Non-pigmented ciliary epithelial cell (primary cell): Measurements from ENCODE around the gene RYR1.
"Not testable (repeated sequence)": the region's sequence is repeated elsewhere in the genome, so short reads cannot be mapped to it uniquely, and the experiment has no call there.

Source experiments
- DNase-seq: peaks from one replicate; pipeline ENCODE4 v3.0.0-alpha.2; 2010; ENCODE audit warnings: low read depth

The RYR1 gene

DNA sequence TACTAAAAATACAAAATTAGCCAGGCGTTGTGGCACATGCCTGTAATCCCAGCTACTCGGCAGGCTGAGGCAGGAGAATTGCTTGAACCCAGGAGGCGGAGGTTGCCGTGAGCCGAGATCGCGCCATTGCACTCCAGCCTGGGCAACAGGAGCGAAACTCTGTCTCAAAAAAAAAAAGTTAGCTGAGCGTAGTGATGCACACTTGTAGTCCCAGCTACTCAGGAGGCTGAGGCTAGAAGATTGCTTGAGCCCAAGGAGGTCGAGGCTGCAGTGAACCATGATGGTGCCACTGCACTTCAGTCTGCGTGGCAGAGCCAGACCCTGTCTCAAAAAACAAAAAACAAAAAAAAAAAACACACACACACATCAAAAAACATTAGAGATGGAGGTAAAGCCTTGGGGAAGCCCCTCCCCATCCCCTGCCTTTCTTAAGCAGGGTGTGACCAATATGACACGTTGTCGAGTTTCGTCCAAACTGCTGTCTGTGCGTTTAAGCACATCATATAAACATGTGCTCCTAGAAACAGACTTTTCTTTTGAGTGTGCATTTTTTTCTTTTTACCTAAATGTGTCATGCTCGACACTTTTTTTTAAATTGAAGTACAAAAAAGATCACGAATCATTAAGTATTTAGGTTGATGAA lies 6.3 kb upstream of the RYR1 start:
- not testable (repeated sequence) for DNase-seq

- DNase-seq: no peak
Measured at GRCh38 chr19:38429055-38429810, 4.3 kb upstream of the RYR1 start.

DNA sequence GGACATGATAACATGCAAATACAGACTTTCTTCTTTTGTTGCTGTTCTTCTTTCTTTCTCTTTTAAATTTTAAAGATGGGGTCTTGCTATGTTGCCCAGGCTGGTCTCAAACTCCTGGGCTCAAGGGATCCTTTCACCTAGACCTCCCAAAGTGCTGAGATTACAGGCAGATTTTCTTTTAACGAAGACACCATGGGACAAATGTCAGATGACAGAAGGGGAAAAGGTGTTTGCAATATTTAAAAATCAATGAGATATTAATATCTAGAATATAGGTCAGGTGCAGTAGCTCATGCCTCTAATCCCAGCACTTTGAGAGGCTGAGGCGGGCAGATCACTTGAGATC lies 3.7 kb upstream of the RYR1 start:
- no peak for DNase-seq

DNA sequence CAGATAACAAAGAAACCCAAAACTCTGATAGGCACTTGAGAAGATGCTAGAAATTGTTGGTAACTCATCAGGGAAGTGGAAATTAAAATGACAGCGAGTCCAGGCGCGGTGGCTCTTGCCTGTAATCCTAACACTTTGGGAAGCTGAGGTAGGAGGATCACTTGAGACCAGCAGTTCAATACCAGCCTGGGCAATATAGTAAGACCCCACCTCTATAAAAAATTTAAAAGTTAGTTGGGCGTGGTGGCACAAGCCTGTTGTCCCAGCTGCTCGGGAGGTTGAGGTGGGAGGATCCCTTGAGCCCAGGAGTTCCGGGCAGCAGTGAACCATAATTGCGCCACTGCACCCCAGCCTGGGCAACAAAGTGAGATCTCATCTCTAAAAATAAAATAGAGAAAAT lies 2.6 kb upstream of the RYR1 start:
- no peak for DNase-seq

- DNase-seq: no peak
Measured at GRCh38 chr19:38434549-38435051, 1.1 kb downstream of the RYR1 start.

DNA sequence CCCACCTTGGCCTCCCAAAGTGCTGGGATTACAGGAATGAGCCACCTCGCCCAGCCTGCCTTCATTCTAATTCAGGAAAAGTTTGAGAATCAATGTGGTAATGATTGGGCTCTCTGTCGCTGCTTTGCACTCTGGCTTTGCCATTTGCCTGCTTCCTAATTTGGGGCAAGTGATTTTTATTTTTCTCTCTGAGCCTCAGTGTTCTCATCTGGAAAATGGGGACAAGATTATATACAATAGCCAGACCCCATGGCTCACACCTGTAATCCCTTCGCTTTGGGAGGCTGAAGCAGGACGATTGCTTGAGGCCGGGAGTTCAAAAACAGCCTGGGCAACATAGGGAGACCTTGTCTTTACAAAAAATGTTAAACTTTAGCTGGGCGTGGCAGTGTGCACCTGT lies 3.8 kb downstream of the RYR1 start:
- DNase-seq: no peak

GRCh38 chr19:38437917-38438316 lies 4.4 kb downstream of the RYR1 start:
- no peak for DNase-seq

- DNase-seq: no peak
Measured at GRCh38 chr19:38440592-38440991, 7.1 kb downstream of the RYR1 start.

GRCh38 chr19:38441657-38442348 lies 8.3 kb downstream of the RYR1 start:
- DNase-seq: no peak

- DNase-seq: no peak
Measured at GRCh38 chr19:38442736-38443135, 9.2 kb downstream of the RYR1 start.

- no peak for DNase-seq
Measured at GRCh38 chr19:38443458-38443999, 10.0 kb downstream of the RYR1 start.

- DNase-seq: no peak
Measured at GRCh38 chr19:38444026-38444425, 10.5 kb downstream of the RYR1 start.

DNA sequence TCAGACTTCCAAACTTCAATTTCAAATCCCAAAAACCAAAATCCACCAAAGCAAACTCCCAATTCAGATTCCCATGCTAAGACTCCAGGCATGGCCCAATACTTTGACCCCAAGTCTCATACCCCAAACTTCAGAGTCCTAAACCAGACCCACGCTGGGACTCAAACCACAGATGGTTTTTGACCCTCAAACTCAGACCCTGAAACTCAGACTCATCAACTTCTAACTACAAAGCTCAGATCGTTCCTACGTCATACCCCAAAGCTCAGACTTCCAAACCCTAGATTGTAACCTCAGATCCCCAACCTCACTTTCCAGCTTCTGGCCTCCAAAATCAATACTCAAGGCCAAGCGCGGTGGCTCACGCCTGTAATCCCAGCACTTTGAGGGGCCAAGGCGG lies 11.9 kb downstream of the RYR1 start:
- no peak for DNase-seq

DNA sequence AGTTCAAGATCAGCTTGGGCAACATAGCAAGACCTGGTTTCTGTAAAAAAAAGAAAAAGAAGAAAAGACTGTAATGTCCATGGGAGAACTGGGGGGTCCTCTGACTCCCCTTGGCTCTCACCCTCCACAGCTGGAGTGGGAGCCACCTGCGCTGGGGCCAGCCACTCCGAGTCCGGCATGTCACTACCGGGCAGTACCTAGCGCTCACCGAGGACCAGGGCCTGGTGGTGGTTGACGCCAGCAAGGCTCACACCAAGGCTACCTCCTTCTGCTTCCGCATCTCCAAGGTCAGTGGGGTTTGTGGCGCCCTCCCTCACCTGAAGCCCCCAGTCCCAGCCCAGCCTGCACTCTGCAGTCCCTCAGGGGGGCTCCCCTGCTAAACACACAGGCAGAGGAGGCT lies 14.7 kb downstream of the RYR1 start:
- DNase-seq: no peak

DNA sequence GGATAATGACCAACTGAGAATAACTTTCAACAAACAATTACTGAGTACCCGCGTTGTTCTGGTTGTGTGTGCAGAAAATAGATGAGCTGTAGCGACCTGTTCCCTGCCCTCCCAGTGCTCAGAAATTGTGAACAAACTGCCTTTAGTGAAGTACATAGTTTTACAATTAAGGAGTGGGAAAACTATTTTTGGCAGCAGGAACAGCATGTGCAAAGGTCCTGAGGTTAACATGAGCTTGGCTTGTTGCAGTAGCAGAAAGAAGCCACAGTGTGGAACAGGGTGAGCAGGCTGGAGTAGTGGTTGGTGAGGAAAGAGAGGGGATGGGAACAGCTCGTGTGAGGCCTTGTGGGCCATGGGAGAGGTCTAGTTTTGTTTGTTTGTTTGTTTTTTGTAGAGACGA lies 16.0 kb downstream of the RYR1 start:
- DNase-seq: no peak

DNA sequence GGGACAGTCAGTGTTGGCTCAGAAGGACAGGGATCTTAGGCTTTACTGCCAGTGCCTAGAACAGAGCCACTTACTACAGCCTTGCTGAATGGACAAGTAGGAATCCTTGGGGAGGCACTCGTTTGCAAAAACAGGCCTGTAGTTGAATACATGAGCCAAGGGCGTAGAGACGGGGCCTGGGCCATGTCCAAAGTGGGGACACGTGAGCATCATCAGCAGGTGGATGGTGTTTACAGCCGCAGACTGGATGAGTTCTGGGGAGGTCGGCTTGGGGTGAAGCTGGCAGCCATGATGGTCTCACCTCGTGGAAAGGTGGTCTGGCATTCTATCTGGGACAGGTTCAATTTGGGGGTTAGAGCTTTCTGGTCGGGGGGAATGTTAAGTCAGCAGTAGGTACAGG lies 17.5 kb downstream of the RYR1 start:
- no peak for DNase-seq

- DNase-seq: no peak
Measured at GRCh38 chr19:38451629-38452028, 18.1 kb downstream of the RYR1 start.

- no peak for DNase-seq
Measured at GRCh38 chr19:38452430-38453366, 19.2 kb downstream of the RYR1 start.

GRCh38 chr19:38453596-38453995 lies 20.1 kb downstream of the RYR1 start:
- DNase-seq: no peak

DNA sequence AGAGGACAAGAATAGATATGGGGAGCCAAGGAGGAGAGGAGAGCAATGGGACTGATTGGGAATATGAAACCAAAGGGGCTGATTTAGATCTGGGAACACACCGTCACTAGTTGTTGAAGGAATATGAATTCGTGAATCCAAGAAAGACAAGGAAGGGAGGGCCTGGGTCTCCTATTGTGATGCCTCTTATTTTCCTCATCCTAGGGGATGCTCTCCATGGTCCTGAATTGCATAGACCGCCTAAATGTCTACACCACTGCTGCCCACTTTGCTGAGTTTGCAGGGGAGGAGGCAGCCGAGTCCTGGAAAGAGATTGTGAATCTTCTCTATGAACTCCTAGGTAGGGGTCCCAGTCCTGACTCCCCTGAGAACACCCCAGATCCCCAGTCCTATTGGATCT lies 21.5 kb downstream of the RYR1 start:
- DNase-seq: no peak

DNA sequence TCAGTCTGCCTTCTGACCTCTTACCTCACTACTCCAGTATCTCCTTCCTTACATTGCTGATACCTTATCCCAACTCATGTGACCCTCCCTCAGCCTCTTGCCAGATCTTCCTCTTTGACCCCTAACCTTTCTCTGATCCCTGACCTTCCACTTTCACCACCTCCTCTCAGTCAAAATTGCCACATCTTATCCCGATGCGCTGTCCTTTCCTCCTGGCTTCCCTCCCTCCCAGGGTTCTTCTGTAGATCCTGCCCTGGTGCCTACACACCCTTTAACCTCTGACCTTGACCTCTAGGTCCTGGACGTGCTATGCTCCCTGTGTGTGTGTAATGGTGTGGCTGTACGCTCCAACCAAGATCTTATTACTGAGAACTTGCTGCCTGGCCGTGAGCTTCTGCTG lies 23.7 kb downstream of the RYR1 start:
- DNase-seq: no peak
